ENCODE results near the gene PTPRD.

PTPRD gene

GRCh38 chr9:10052916-10053315, 559.9 kb downstream of the PTPRD start:
- no peak for DNase-seq (ENCODE audit: low read depth)

- no peak for DNase-seq (ENCODE audit: low read depth)
These were observed 560.6 kb downstream of the PTPRD start for GRCh38 chr9:10052181-10052580.

- DNase-seq (ENCODE audit: low read depth) = peak; percentile 2
These were observed 562.8 kb downstream of the PTPRD start for GRCh38 chr9:10050016-10050415.

- DNase-seq (ENCODE audit: low read depth) = no peak
These were observed 563.8 kb downstream of the PTPRD start for GRCh38 chr9:10048994-10049393.

GRCh38 chr9:10045598-10045997, 567.2 kb downstream of the PTPRD start:
- DNase-seq (ENCODE audit: low read depth) = peak; percentile 4

GRCh38 chr9:10041726-10042229, 571.0 kb downstream of the PTPRD start:
- DNase-seq (ENCODE audit: low read depth) = no peak

- DNase-seq (ENCODE audit: low read depth) = no peak
These were observed 576.7 kb downstream of the PTPRD start for GRCh38 chr9:10036095-10036494.

GRCh38 chr9:10032166-10032565, 580.6 kb downstream of the PTPRD start:
- DNase-seq (ENCODE audit: low read depth) = no peak

- DNase-seq (ENCODE audit: low read depth) = no peak
These were observed 586.3 kb downstream of the PTPRD start for GRCh38 chr9:10026443-10026984.

- no peak for DNase-seq (ENCODE audit: low read depth)
These were observed 597.0 kb downstream of the PTPRD start for GRCh38 chr9:10015755-10016154.

- no peak for DNase-seq (ENCODE audit: low read depth)
These were observed 597.9 kb downstream of the PTPRD start for GRCh38 chr9:10014889-10015288.

GRCh38 chr9:10009401-10009800, 603.4 kb downstream of the PTPRD start:
- DNase-seq (ENCODE audit: low read depth) = no peak

GRCh38 chr9:10008101-10008799, 604.6 kb downstream of the PTPRD start:
- no peak for DNase-seq (ENCODE audit: low read depth)

- no peak for DNase-seq (ENCODE audit: low read depth)
These were observed 605.4 kb downstream of the PTPRD start for GRCh38 chr9:10007356-10007755.

- DNase-seq (ENCODE audit: low read depth) = no peak
These were observed 607.6 kb downstream of the PTPRD start for GRCh38 chr9:10005206-10005605.

- DNase-seq (ENCODE audit: low read depth) = no peak
These were observed 609.8 kb downstream of the PTPRD start for GRCh38 chr9:10003047-10003446.

- no peak for DNase-seq (ENCODE audit: low read depth)
These were observed 612.1 kb downstream of the PTPRD start for GRCh38 chr9:10000669-10001068.

- DNase-seq (ENCODE audit: low read depth) = no peak
These were observed 614.1 kb downstream of the PTPRD start for GRCh38 chr9:9998491-9999287.

GRCh38 chr9:9997585-9997984, 615.2 kb downstream of the PTPRD start:
- no peak for DNase-seq (ENCODE audit: low read depth)

- DNase-seq (ENCODE audit: low read depth) = no peak
These were observed 616.5 kb downstream of the PTPRD start for GRCh38 chr9:9996259-9996658.

- no peak for DNase-seq (ENCODE audit: low read depth)
These were observed 619.9 kb downstream of the PTPRD start for GRCh38 chr9:9992936-9993335.

- no peak for DNase-seq (ENCODE audit: low read depth)
These were observed 639.7 kb downstream of the PTPRD start for GRCh38 chr9:9973062-9973461.

- DNase-seq (ENCODE audit: low read depth) = no peak
These were observed 642.3 kb downstream of the PTPRD start for GRCh38 chr9:9970514-9970913.
